Measurements from ENCODE around the gene TNFSF15. TPM values are rescaled to one million over a fixed set of nuclear protein-coding genes. Genes with fewer than 3 reads are reported as not detected.

Gene TNFSF15
- total and polyA plus RNA-seq, 2 experiments from 2014 or later, result 0.06 to 0.07 TPM

DNA sequence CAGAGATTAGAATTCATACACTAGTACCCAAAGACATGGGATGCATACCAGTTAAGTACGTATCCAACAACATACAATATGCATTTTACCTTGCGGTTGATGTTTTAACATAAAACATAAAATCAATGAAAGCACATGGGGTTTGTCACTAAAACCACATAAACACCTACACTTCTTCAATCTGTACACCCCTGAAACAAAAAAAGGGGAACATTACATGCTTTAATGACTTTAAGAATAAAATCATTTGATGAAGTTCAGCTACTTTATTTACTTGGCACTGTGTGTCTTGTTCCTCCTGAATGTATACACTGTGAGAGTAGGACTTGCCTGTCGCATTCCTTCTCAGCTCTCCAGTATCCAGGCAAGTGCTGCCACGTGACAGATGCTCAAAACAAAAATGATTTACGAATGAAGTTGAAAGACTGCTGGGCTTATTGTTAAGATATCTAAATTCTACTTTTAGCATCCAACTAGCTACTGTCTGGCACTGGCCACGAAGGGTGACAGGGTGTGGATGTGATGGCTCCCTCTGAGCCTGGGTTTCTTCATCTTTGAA lies 21.0 kb downstream of the TNFSF15 start (continued):
- TF ChIP-seq, protein P1, sequence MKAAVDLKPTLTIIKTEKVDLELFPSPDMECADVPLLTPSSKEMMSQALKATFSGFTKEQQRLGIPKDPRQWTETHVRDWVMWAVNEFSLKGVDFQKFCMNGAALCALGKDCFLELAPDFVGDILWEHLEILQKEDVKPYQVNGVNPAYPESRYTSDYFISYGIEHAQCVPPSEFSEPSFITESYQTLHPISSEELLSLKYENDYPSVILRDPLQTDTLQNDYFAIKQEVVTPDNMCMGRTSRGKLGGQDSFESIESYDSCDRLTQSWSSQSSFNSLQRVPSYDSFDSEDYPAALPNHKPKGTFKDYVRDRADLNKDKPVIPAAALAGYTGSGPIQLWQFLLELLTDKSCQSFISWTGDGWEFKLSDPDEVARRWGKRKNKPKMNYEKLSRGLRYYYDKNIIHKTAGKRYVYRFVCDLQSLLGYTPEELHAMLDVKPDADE (IDR thresholded peaks at IDR 0.05), result no peak
- TF ChIP-seq, protein P2, sequence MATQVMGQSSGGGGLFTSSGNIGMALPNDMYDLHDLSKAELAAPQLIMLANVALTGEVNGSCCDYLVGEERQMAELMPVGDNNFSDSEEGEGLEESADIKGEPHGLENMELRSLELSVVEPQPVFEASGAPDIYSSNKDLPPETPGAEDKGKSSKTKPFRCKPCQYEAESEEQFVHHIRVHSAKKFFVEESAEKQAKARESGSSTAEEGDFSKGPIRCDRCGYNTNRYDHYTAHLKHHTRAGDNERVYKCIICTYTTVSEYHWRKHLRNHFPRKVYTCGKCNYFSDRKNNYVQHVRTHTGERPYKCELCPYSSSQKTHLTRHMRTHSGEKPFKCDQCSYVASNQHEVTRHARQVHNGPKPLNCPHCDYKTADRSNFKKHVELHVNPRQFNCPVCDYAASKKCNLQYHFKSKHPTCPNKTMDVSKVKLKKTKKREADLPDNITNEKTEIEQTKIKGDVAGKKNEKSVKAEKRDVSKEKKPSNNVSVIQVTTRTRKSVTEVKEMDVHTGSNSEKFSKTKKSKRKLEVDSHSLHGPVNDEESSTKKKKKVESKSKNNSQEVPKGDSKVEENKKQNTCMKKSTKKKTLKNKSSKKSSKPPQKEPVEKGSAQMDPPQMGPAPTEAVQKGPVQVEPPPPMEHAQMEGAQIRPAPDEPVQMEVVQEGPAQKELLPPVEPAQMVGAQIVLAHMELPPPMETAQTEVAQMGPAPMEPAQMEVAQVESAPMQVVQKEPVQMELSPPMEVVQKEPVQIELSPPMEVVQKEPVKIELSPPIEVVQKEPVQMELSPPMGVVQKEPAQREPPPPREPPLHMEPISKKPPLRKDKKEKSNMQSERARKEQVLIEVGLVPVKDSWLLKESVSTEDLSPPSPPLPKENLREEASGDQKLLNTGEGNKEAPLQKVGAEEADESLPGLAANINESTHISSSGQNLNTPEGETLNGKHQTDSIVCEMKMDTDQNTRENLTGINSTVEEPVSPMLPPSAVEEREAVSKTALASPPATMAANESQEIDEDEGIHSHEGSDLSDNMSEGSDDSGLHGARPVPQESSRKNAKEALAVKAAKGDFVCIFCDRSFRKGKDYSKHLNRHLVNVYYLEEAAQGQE (IDR thresholded peaks at IDR 0.05; ENCODE audit: unreplicated experiment), result no peak
- TF ChIP-seq NANOG (IDR thresholded peaks at IDR 0.05; ENCODE audit: borderline replicate concordance) (no peak), CREB1 (CRISPR knock-in tag; IDR thresholded peaks at IDR 0.05; ENCODE audit: low read depth) (no peak), POLR2AphosphoS5 (IDR thresholded peaks at IDR 0.05; ENCODE audit: low read depth) (no peak), EZH2phosphoT487 (IDR thresholded peaks at IDR 0.05; ENCODE audit: unreplicated experiment) (no peak), JUNB (IDR thresholded peaks at IDR 0.05; ENCODE audit: unreplicated experiment) (no peak), ZNF114 (CRISPR knock-in tag; IDR thresholded peaks at IDR 0.05) (no peak), EZH2 (IDR thresholded peaks at IDR 0.05; ENCODE audit: low read depth, unreplicated experiment) (no peak)
- TF ChIP-seq, protein P3, sequence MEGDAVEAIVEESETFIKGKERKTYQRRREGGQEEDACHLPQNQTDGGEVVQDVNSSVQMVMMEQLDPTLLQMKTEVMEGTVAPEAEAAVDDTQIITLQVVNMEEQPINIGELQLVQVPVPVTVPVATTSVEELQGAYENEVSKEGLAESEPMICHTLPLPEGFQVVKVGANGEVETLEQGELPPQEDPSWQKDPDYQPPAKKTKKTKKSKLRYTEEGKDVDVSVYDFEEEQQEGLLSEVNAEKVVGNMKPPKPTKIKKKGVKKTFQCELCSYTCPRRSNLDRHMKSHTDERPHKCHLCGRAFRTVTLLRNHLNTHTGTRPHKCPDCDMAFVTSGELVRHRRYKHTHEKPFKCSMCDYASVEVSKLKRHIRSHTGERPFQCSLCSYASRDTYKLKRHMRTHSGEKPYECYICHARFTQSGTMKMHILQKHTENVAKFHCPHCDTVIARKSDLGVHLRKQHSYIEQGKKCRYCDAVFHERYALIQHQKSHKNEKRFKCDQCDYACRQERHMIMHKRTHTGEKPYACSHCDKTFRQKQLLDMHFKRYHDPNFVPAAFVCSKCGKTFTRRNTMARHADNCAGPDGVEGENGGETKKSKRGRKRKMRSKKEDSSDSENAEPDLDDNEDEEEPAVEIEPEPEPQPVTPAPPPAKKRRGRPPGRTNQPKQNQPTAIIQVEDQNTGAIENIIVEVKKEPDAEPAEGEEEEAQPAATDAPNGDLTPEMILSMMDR (conservative IDR thresholded peaks at IDR 0.05; ENCODE audit: low read depth in 2 of 2), result no peak

DNA sequence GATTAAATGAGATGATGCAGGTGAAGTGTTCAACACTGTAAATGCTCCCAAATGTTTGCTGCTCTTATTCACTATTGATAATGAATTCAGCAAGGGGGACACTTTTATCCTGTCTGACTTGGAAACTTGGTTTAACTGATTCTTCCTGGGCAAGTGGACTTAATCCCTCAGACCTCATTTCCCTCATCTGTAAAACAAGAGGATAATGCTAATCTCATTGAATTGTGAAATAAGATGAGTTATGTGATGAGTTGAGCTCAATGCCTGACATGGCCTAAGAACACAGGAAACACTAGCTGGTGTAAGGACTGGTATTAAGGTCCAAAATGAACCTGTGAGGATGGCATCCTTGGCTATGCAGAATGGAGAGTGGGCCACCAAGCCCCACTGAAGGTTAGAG lies 23.3 kb downstream of the TNFSF15 start:
- DNase-seq (ENCODE audit: low spot score) (no peak), ATAC-seq (no peak)
- H4K20me1 ChIP-seq (replicated peaks; ENCODE audit: insufficient read depth), result no peaks in the 10 kb centered on the region
- no peaks in the 10 kb centered on the region for H3K4me1 Mint-ChIP-seq
- H2AFZ ChIP-seq, result no peak overlapping the region
- no peak overlapping the region for H3K4me2 ChIP-seq
- no peak overlapping the region for H3K27ac Mint-ChIP-seq
- H3K9me3 Mint-ChIP-seq, result no peaks in the 10 kb centered on the region
- H3K36me3 Mint-ChIP-seq (ENCODE audit: low read depth), result no peaks in the 10 kb centered on the region
- no peak for TF ChIP-seq EZH2 (IDR thresholded peaks at IDR 0.05; ENCODE audit: low read depth, unreplicated experiment)
- TF ChIP-seq, protein P3 (conservative IDR thresholded peaks at IDR 0.05; ENCODE audit: low read depth in 2 of 2), result no peak
- TF ChIP-seq, protein P1 (IDR thresholded peaks at IDR 0.05), result no peak
- no peak for TF ChIP-seq POLR2AphosphoS5 (IDR thresholded peaks at IDR 0.05; ENCODE audit: low read depth)
- TF ChIP-seq JUNB (IDR thresholded peaks at IDR 0.05; ENCODE audit: unreplicated experiment), result no peak
- no peaks in the 10 kb centered on the region for H3K4me1 ChIP-seq (ENCODE audit: insufficient read depth)
- H3K79me2 ChIP-seq (replicated peaks; ENCODE audit: insufficient read depth), result no peaks in the 10 kb centered on the region
- no peak overlapping the region for H3K4me3 Mint-ChIP-seq
- H3K4me3 ChIP-seq, result no peak overlapping the region
- no peaks in the 10 kb centered on the region for H3K36me3 ChIP-seq (ENCODE audit: insufficient read depth)
- H3K27me3 ChIP-seq (ENCODE audit: insufficient read depth), result no peaks in the 10 kb centered on the region
- no peaks in the 10 kb centered on the region for H3F3A ChIP-seq (replicated peaks; ENCODE audit: low read depth)
- no peaks in the 10 kb centered on the region for H3K27me3 Mint-ChIP-seq (ENCODE audit: insufficient read depth, low read depth, poor library complexity)
- H3K27ac ChIP-seq (ENCODE audit: low read depth), result no peak overlapping the region
- no peaks in the 10 kb centered on the region for H3K9me2 ChIP-seq (ENCODE audit: insufficient read depth)

Measured in GM23338 (cell line).